GM13977 (cell line): ENCODE measurements around the gene CIB2.

ENCODE experiments used
- DNase-seq: peaks from one replicate; pipeline ENCODE4 v3.0.0; 2012; ENCODE audit warnings: low spot score
- in situ Hi-C: fragments of 300-500 bp; cut with MboI; formaldehyde crosslinking; loops from one replicate; pipeline ENCODE4 v1.12.0; 2022; ENCODE audit warnings: low sequenced_read_pairs, low pct_unique_long_range_greater_than_20kb, mixed read lengths, inconsistent platforms; ENCODE audit not compliant: unreplicated experiment
- TF ChIP-seq, protein P1 (sequence below): IDR thresholded peaks from 2 replicates; pipeline ENCODE4 v1.5.1; 2012; ENCODE audit warnings: mild to moderate bottlenecking, control low read depth; ENCODE audit not compliant: insufficient read depth; ENCODE audit errors: extremely low read depth, missing control alignments

Gene CIB2

GRCh38 chr15:78087951-78088772 lies 43.1 kb downstream of the CIB2 start:
- TF ChIP-seq, protein P1, sequence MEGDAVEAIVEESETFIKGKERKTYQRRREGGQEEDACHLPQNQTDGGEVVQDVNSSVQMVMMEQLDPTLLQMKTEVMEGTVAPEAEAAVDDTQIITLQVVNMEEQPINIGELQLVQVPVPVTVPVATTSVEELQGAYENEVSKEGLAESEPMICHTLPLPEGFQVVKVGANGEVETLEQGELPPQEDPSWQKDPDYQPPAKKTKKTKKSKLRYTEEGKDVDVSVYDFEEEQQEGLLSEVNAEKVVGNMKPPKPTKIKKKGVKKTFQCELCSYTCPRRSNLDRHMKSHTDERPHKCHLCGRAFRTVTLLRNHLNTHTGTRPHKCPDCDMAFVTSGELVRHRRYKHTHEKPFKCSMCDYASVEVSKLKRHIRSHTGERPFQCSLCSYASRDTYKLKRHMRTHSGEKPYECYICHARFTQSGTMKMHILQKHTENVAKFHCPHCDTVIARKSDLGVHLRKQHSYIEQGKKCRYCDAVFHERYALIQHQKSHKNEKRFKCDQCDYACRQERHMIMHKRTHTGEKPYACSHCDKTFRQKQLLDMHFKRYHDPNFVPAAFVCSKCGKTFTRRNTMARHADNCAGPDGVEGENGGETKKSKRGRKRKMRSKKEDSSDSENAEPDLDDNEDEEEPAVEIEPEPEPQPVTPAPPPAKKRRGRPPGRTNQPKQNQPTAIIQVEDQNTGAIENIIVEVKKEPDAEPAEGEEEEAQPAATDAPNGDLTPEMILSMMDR = no peak
- in situ Hi-C loops = no loop called here
- no peak for DNase-seq

DNA sequence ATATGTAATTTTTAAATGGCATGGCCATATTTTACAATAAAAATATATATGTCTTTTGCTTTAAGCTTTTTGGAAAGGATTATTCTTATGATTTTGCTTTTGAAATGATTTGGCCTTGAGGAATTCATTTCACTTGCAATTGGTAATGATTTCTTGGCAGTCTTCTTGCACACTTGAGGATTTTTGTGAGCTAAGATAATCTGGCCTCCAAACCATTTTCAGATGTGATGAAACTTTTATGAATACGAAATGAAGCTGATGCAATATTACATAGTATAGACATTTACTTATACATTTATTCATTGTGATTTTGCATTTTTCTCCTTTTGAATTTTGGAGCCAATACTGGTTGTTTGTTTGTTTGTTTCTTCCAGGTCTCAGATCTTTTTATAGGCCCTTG lies 45.3 kb downstream of the CIB2 start:
- TF ChIP-seq, protein P1 = no peak
- DNase-seq = no peak
- in situ Hi-C loops = no loop called here

- DNase-seq = no peak
- in situ Hi-C loops = no loop called here
- TF ChIP-seq, protein P1 = no peak
Measured at GRCh38 chr15:78084449-78084750, 46.8 kb downstream of the CIB2 start.

DNA sequence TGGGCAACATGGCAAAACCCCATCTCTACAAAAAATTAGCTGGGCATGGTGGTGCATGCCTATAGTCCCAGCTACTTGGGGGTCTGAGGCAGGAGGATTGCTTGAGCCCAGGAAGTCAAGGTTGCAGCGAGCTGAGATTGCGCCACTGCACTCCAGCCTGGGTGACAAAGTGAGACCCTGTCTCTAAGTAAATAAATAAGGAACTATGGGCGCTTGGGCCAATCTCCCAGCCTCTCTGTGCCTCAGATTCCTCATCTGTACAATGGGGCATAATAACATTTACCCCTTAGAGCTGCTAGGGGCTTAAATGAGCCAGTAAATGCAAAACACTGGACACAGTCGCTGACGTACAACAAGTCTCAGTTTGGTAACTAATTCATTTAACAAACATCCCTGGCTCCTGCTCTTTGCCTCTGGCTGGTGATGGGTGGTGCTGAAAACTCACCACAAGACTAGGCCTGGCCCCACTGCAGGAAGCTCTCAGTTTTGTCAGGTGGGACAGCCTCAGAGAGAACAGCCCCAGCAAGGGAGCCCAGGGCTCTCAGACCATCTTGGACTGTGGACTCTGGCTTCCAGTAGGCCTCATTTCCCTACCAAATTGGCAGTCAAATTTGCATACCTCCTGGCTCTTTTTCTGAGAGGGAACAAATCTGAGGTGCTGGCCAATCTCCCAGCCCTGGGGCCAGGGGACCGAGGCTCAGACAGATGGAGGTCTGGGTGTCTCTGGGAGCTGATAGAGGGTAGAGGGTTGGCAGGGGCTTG lies 47.4 kb downstream of the CIB2 start:
- TF ChIP-seq, protein P1 = no peak
- no peak for DNase-seq
- in situ Hi-C loops = no loop called here

GRCh38 chr15:78083186-78083585 lies 48.1 kb downstream of the CIB2 start:
- TF ChIP-seq, protein P1 = no peak
- DNase-seq = no peak
- in situ Hi-C loops = no loop called here

DNA sequence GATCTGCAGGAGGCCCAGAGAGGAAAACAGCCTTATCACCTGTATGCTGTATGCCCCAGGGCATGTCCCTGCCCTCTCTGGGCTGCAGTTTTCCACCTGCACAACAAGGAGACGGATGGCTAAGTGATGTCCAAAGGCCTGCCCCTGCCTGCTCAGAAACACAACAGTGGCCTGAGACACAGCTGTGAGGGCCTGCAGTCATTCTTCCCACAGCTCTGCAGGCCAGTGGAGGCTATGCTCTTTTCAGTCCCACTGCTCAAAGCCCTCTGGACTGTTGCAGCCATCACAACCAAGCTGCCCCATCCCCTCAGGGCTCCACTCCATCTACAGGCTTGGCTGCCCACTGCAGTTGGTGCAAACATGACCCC lies 48.5 kb downstream of the CIB2 start:
- in situ Hi-C loops = no loop called here
- TF ChIP-seq, protein P1 = no peak

More for the DNA sequence above, 48.5 kb downstream of the CIB2 start:
- no peak for DNase-seq
